ENCODE measurements around the gene HIPK3. TPM values are rescaled to one million over a fixed set of nuclear protein-coding genes. Genes with fewer than 3 reads are reported as not detected.

HIPK3 gene
- total and polyA plus RNA-seq, 4 donors, result 17.9 to 189 (median 71.5) TPM

- TF ChIP-seq CTCF (IDR thresholded peaks at IDR 0.05; ENCODE audit: control extremely low read depth, extremely low read depth), result no peak
- Histone ChIP-seq H3K9ac (ENCODE audit: insufficient read depth in 1 of 2, low read length in 2 of 2) (no peak overlapping the region), H3K4me3 (no peak overlapping the region), H3K27me3 (ENCODE audit: control insufficient read depth in 3 of 3, insufficient read depth in 3 of 3, low read length in 2 of 3) (no peaks in the 10 kb centered on the region), H3K27ac (ENCODE audit: low read depth in 1 of 2, low read length in 1 of 2) (no peak overlapping the region), H3K4me1 (ENCODE audit: control insufficient read depth in 5 of 5, insufficient read depth in 5 of 5, low read length in 5 of 5) (no peaks in the 10 kb centered on the region), H3K9me3 (ENCODE audit: control insufficient read depth in 4 of 4, insufficient read depth in 3 of 4, low read length in 3 of 4) (peaks cover 0 to 1% (median 0%) of the 10 kb centered on the region in 4 donors), H3K36me3 (ENCODE audit: control insufficient read depth in 4 of 4, insufficient read depth in 4 of 4, low read length in 4 of 4) (no peaks in the 10 kb centered on the region)
- 81 to 85% methylated on average over 13 of the region's 13 CpGs for WGBS, 2 donors
- ATAC-seq (ENCODE audit: insufficient read depth, low FRiP score) (no peak), DNase-seq (no peak)
Measured at GRCh38 chr11:33390944-33391892, 134.0 kb downstream of the HIPK3 start.

GRCh38 chr11:33391893-33392251 is 134.7 kb downstream of the HIPK3 start:
- Histone ChIP-seq H3K4me1 (ENCODE audit: control insufficient read depth in 5 of 5, insufficient read depth in 5 of 5, low read length in 5 of 5) (no peaks in the 10 kb centered on the region), H3K9me3 (ENCODE audit: control insufficient read depth in 4 of 4, insufficient read depth in 3 of 4, low read length in 3 of 4) (peaks cover 0 to 1% (median 0%) of the 10 kb centered on the region in 4 donors), H3K36me3 (ENCODE audit: control insufficient read depth in 4 of 4, insufficient read depth in 4 of 4, low read length in 4 of 4) (no peaks in the 10 kb centered on the region), H3K4me3 (no peak overlapping the region), H3K27me3 (ENCODE audit: control insufficient read depth in 3 of 3, insufficient read depth in 3 of 3, low read length in 2 of 3) (no peaks in the 10 kb centered on the region), H3K27ac (ENCODE audit: low read depth in 1 of 2, low read length in 1 of 2) (no peak overlapping the region), H3K9ac (ENCODE audit: insufficient read depth in 1 of 2, low read length in 2 of 2) (no peak overlapping the region)
- no peak for TF ChIP-seq CTCF (IDR thresholded peaks at IDR 0.05; ENCODE audit: control extremely low read depth, extremely low read depth)
- 91 to 99% methylated on average over 2 of the region's 2 CpGs for WGBS, 2 donors
- DNase-seq (no peak), ATAC-seq (ENCODE audit: insufficient read depth, low FRiP score) (no peak)

GRCh38 chr11:33394431-33395109 is 137.4 kb downstream of the HIPK3 start:
- DNase-seq, result no peak
- H3K9ac ChIP-seq (ENCODE audit: insufficient read depth in 1 of 2, low read length in 2 of 2), result no peak overlapping the region
- ATAC-seq (ENCODE audit: insufficient read depth, low FRiP score), result no peak
- no peaks in the 10 kb centered on the region for H3K36me3 ChIP-seq (ENCODE audit: control insufficient read depth in 4 of 4, insufficient read depth in 4 of 4, low read length in 4 of 4)
- H3K9me3 ChIP-seq (ENCODE audit: control insufficient read depth in 4 of 4, insufficient read depth in 3 of 4, low read length in 3 of 4), result peaks cover 0 to 1% (median 0%) of the 10 kb centered on the region in 4 donors
- 68 to 83% methylated on average over 6 of the region's 6 CpGs for WGBS, 2 donors
- no peak overlapping the region for H3K4me3 ChIP-seq
- no peak overlapping the region for H3K27ac ChIP-seq (ENCODE audit: low read depth in 1 of 2, low read length in 1 of 2)
- TF ChIP-seq CTCF (IDR thresholded peaks at IDR 0.05; ENCODE audit: control extremely low read depth, extremely low read depth), result no peak
- no peaks in the 10 kb centered on the region for H3K4me1 ChIP-seq (ENCODE audit: control insufficient read depth in 5 of 5, insufficient read depth in 5 of 5, low read length in 5 of 5)
- no peaks in the 10 kb centered on the region for H3K27me3 ChIP-seq (ENCODE audit: control insufficient read depth in 3 of 3, insufficient read depth in 3 of 3, low read length in 2 of 3)

All from lung (tissue), 12 donors.